HUDEP-2 (cell line): ENCODE data around the gene FBXO27.
A peak's percentile ranks its signal among the peaks of the same experiment; 100 is the strongest.
"Not testable (repeated sequence)": the region's sequence is repeated elsewhere in the genome, so short reads cannot be mapped to it uniquely, and the experiment has no call there.

ENCODE experiments used
- DNase-seq, 76 experiments: peaks; one replicate each; lab custom pipeline; 2025; ENCODE audit not compliant: unreplicated experiment in 76 of 76; lab: John Stamatoyannopoulos, UW

Gene FBXO27

GRCh38 chr19:39032063-39032918 lies at the start of gene FBXO27:
Gene FBXO27, minus strand, starts transcription at chr19:39032549. Its CDS starts 322 bp downstream, at chr19:39032227.
- no peak for DNase-seq

GRCh38 chr19:39080431-39080830 lies 48.1 kb upstream of the FBXO27 start:
- no peak for DNase-seq

GRCh38 chr19:39078436-39079200 lies 46.3 kb upstream of the FBXO27 start:
- no peak for DNase-seq

GRCh38 chr19:39077323-39077722 lies 45.0 kb upstream of the FBXO27 start:
- no peak for DNase-seq

GRCh38 chr19:39074942-39075341 lies 42.6 kb upstream of the FBXO27 start:
- no peak for DNase-seq

- no peak for DNase-seq
Measured at GRCh38 chr19:39074205-39074692, 41.9 kb upstream of the FBXO27 start.

GRCh38 chr19:39070888-39071287 lies 38.5 kb upstream of the FBXO27 start:
- no peak for DNase-seq

- DNase-seq = not testable (repeated sequence)
Measured at GRCh38 chr19:39068259-39068658, 35.9 kb upstream of the FBXO27 start.

GRCh38 chr19:39067104-39067503 lies 34.8 kb upstream of the FBXO27 start:
- DNase-seq = no peak

GRCh38 chr19:39065928-39066327 lies 33.6 kb upstream of the FBXO27 start:
- DNase-seq = no peak

GRCh38 chr19:39064405-39064804 lies 32.1 kb upstream of the FBXO27 start:
- DNase-seq = no peak

- no peak for DNase-seq
Measured at GRCh38 chr19:39060171-39060570, 27.8 kb upstream of the FBXO27 start.

- DNase-seq = no peak
Measured at GRCh38 chr19:39059302-39059701, 27.0 kb upstream of the FBXO27 start.

GRCh38 chr19:39057615-39058014 lies 25.3 kb upstream of the FBXO27 start:
- no peak for DNase-seq

GRCh38 chr19:39054091-39054470 lies 21.7 kb upstream of the FBXO27 start:
- no peak for DNase-seq

- no peak for DNase-seq
Measured at GRCh38 chr19:39053276-39054090, 21.1 kb upstream of the FBXO27 start.

GRCh38 chr19:39052846-39053245 lies 20.5 kb upstream of the FBXO27 start:
- DNase-seq = no peak

GRCh38 chr19:39052243-39052746 lies 19.9 kb upstream of the FBXO27 start:
- peak in 56 of 76 experiments; percentile 4 to 73 (median 42) for DNase-seq

- no peak for DNase-seq
Measured at GRCh38 chr19:39047073-39047472, 14.7 kb upstream of the FBXO27 start.

GRCh38 chr19:39046037-39046821 lies 13.9 kb upstream of the FBXO27 start:
- peak in 16 of 76 experiments; percentile 5 to 48 (median 12) for DNase-seq
